ENCODE data around the gene PARD3. TPM values are rescaled to one million over a fixed set of nuclear protein-coding genes. Genes with fewer than 3 reads are reported as not detected.

Gene PARD3
- total and polyA plus RNA-seq, 7 donors, result 20.2 to 84.4 (median 53.4) TPM

DNA sequence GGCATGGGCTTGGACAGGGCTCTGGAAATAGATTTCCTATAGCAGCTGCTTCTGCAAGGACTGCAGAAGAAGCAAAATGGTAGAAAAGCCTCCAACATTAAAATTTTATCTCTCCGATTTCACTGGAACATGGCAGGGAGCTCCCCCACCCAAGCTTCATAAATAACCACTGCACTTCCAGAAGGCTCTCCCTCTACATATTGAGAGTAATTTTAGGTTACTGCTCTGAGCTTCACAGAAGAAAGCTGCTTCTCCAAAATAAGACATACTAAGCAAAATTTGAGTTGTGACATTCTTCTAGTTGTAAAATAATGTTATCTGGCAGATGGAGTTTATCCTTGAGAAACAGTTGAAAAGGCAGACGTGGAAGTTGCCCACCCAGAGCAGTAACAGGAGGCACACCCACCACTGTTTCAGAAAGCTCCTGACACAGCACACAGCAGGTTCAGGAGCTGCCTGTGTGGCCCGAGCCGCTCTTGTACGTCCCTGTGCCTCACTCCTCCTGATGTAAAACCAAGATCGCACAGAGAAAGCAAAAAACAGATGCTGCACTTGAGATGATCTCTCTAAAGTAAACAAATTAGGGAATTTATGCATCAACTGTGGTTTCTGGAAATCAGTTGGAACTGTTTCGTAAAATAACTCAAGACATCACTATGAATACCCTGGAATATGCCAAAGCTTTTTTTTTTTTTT is 621.0 kb downstream of the PARD3 start:
- DNase-seq (no peak), ATAC-seq (no peak)
- TF ChIP-seq, protein P1, sequence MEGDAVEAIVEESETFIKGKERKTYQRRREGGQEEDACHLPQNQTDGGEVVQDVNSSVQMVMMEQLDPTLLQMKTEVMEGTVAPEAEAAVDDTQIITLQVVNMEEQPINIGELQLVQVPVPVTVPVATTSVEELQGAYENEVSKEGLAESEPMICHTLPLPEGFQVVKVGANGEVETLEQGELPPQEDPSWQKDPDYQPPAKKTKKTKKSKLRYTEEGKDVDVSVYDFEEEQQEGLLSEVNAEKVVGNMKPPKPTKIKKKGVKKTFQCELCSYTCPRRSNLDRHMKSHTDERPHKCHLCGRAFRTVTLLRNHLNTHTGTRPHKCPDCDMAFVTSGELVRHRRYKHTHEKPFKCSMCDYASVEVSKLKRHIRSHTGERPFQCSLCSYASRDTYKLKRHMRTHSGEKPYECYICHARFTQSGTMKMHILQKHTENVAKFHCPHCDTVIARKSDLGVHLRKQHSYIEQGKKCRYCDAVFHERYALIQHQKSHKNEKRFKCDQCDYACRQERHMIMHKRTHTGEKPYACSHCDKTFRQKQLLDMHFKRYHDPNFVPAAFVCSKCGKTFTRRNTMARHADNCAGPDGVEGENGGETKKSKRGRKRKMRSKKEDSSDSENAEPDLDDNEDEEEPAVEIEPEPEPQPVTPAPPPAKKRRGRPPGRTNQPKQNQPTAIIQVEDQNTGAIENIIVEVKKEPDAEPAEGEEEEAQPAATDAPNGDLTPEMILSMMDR (IDR thresholded peaks at IDR 0.05), result no peak
- Histone ChIP-seq H3K9me3 (no peaks in the 10 kb centered on the region), H3K27ac (no peak overlapping the region), H3K36me3 (ENCODE audit: insufficient read depth in 1 of 2, low read depth in 1 of 2) (no peaks in the 10 kb centered on the region), H3K4me1 (no peaks in the 10 kb centered on the region), H3K27me3 (ENCODE audit: insufficient read depth in 3 of 3, low read length in 2 of 3) (no peaks in the 10 kb centered on the region), H3K4me3 (no peak overlapping the region)
- WGBS, 3 donors, result 67 to 75% (median 72%) methylated on average over 7 of the region's 7 CpGs
- intact Hi-C loops (cut with DNase I), result no loop called here

DNA sequence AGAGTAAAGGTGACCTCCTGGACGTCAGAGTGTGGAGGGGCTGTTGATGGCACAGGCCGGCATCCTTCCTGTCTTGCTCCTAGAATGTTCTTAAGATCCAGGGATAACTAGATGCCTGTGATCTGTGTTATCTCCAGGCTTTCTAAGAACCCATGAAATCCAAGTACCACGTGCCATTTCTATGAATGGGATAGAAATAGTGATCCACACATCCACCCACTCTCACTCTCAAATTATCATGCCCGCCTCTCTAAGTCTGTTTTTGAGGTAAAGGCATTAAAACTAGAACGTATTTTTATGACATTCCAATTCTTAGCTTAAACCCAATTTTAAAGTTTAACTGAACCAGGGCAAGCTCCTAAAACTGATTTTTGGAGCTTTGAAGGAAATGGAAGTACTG is 622.5 kb downstream of the PARD3 start:
- whole genome bisulfite sequencing, 3 donors, result 65 to 82% (median 78%) methylated on average over 5 of the region's 5 CpGs
- TF ChIP-seq, protein P1 (IDR thresholded peaks at IDR 0.05), result no peak
- Histone ChIP-seq H3K4me1 (no peaks in the 10 kb centered on the region), H3K27me3 (ENCODE audit: insufficient read depth in 3 of 3, low read length in 2 of 3) (no peaks in the 10 kb centered on the region), H3K36me3 (ENCODE audit: insufficient read depth in 1 of 2, low read depth in 1 of 2) (no peaks in the 10 kb centered on the region), H3K27ac (no peak overlapping the region), H3K9me3 (no peaks in the 10 kb centered on the region), H3K4me3 (no peak overlapping the region)
- DNase-seq, result no peak
- intact Hi-C loops (cut with DNase I), result no loop called here
- no peak for ATAC-seq

DNA sequence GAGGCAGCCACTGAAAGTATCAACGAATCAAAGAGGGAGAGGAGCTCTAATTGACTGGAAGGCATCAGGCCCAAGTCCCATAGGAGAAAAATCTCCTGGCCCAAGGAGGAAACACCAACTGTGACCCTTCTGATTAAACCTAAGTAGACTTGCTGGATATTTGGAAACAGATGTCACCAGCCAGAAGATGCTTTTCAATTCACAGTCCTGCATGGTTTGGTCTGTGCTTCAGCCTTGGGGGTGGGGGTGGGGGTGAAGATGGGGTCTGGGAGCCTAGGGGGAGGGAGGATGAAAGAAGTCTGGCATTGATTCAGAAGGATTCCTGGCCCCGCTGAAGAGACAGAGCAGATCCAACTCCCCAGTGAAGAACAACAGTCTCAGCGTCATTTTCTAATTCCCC is 623.7 kb downstream of the PARD3 start:
- Histone ChIP-seq H3K9me3 (no peaks in the 10 kb centered on the region), H3K36me3 (ENCODE audit: insufficient read depth in 1 of 2, low read depth in 1 of 2) (no peaks in the 10 kb centered on the region), H3K4me1 (no peaks in the 10 kb centered on the region), H3K4me3 (no peak overlapping the region), H3K27me3 (ENCODE audit: insufficient read depth in 3 of 3, low read length in 2 of 3) (no peaks in the 10 kb centered on the region), H3K27ac (no peak overlapping the region)
- intact Hi-C loops (cut with DNase I), result no loop called here
- TF ChIP-seq, protein P1 (IDR thresholded peaks at IDR 0.05), result no peak
- no peak for ATAC-seq
- no peak for DNase-seq
- 58 to 82% (median 73%) methylated on average over 3 of the region's 3 CpGs for WGBS, 3 donors

DNA sequence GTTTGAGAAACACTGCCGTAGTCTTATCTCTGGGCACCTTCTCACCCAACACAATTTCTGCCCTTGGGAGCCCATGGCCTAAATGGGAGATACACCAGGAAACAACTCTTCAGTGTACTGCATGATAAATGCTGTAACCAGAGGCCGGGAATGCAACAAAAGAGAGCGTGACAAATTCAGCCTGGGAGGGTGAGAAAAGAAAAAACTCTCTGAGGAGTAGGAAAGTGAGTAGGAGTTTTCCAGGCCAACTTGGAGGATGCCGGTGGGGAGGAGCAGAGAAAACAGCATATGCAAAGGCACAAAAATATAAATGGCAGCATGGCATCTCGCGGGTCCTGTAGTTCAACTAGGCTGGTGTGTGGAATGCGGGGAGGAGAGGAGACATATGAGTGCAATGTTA is 624.5 kb downstream of the PARD3 start:
- Histone ChIP-seq H3K4me3 (no peak overlapping the region), H3K4me1 (no peaks in the 10 kb centered on the region), H3K27me3 (ENCODE audit: insufficient read depth in 3 of 3, low read length in 2 of 3) (no peaks in the 10 kb centered on the region), H3K9me3 (no peaks in the 10 kb centered on the region), H3K27ac (no peak overlapping the region), H3K36me3 (ENCODE audit: insufficient read depth in 1 of 2, low read depth in 1 of 2) (no peaks in the 10 kb centered on the region)
- TF ChIP-seq, protein P1 (IDR thresholded peaks at IDR 0.05), result no peak
- DNase-seq (no peak), ATAC-seq (no peak)
- WGBS, 3 donors, result 78 to 82% (median 78%) methylated on average over 7 of the region's 7 CpGs
- intact Hi-C loops (cut with DNase I), result no loop called here

DNA sequence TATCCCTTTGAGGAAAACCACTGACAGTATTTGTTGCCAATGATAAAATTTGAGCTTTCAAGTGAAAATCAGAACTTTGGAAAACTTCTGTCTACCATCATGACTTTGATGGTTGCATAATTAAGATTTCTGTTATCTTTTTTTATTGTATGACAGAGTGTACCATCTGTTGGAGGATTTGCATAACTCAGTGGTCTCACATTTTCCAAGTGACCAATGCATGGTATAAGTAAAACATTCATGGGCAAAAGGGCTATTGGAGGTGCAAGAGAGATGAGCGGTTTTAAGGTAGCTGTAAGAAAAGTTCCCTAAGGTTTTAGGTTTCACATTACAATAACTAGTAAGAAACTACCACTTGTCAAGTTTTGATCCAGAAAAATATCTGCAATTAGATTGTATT is 625.3 kb downstream of the PARD3 start:
- H3K4me1 ChIP-seq, result no peaks in the 10 kb centered on the region
- ATAC-seq (no peak), DNase-seq (no peak)
- TF ChIP-seq, protein P1 (IDR thresholded peaks at IDR 0.05), result no peak
- H3K9me3 ChIP-seq, result no peaks in the 10 kb centered on the region
- WGBS, 3 donors, result 97 to 99% (median 98%) methylated on average over 1 of the region's 1 CpG
- no peaks in the 10 kb centered on the region for H3K27me3 ChIP-seq (ENCODE audit: insufficient read depth in 3 of 3, low read length in 2 of 3)
- intact Hi-C loops (cut with DNase I), result no loop called here
- no peak overlapping the region for H3K4me3 ChIP-seq
- H3K27ac ChIP-seq, result no peak overlapping the region
- H3K36me3 ChIP-seq (ENCODE audit: insufficient read depth in 1 of 2, low read depth in 1 of 2), result no peaks in the 10 kb centered on the region
